T-helper 1 cell treated with Interleukin-12 subunit alpha and Interleukin-12 subunit beta and Interleukin-4 antibody, amounts not matched to agents 30 μg/mL and 1 μg/mL, for 36 hours (primary cell): ENCODE measurements around the gene RGS9BP.
A peak's percentile ranks its signal among the peaks of the same experiment; 100 is the strongest.
"Not testable (repeated sequence)": the region's sequence is repeated elsewhere in the genome, so short reads cannot be mapped to it uniquely, and the experiment has no call there.

Experiments
- H3K27ac Mint-ChIP-seq: one replicate; pipeline ENCODE4 v1.8.0; 2021; ENCODE audit warnings: mild to moderate bottlenecking, mixed read lengths
- H3K27me3 Mint-ChIP-seq: one replicate; pipeline ENCODE4 v1.8.0; 2021; ENCODE audit warnings: low read depth, mixed read lengths
- H3K36me3 Mint-ChIP-seq: one replicate; pipeline ENCODE4 v1.8.0; 2021; ENCODE audit warnings: low read depth, mixed read lengths
- H3K4me1 Mint-ChIP-seq: one replicate; pipeline ENCODE4 v1.8.0; 2021; ENCODE audit warnings: low read depth, mixed read lengths
- H3K4me3 Mint-ChIP-seq: one replicate; pipeline ENCODE4 v1.8.0; 2021; ENCODE audit warnings: mild to moderate bottlenecking, moderate library complexity, mixed read lengths
- H3K9me3 Mint-ChIP-seq: one replicate; pipeline ENCODE4 v1.8.0; 2021; ENCODE audit warnings: mixed read lengths

Gene RGS9BP

DNA sequence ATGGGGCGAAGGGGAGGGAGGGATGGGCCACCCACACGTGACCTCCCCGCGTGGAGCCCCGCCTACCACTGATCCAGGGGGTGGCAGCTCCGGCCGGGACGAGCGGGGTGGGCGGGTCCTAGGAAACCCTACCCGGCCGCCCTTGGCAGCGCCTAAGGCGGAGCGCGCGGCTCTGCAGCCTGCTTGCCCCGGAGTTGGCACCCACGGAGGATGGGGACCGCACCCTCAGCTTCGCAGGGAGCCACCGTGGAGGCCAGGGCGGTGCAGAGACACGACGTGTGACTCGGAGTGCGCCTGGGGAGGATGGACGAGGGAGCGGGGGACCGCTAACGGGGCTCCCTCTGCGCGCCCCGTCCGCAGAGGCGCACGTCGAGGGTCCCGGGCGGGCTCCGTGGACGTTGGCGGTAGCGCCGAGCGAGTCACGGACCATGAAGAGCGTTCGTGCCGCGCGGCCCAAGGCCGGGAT is at the start of gene RGS9BP:
RGS9BP (plus strand) TSS at position 129 of the 466 bp plus-strand sequence. CDS start 416 bp downstream, outside the sequence.
- Mint-ChIP-seq H3K9me3 (no peaks in the 10 kb centered on the region), H3K36me3 (no peaks in the 10 kb centered on the region), H3K4me1 (peaks cover 17% of the 10 kb centered on the region), H3K27ac (peak within 1 kb of the TSS; percentile 79), H3K27me3 (peaks cover 42% of the 10 kb centered on the region), H3K4me3 (peak within 1 kb of the TSS; percentile 85)

DNA sequence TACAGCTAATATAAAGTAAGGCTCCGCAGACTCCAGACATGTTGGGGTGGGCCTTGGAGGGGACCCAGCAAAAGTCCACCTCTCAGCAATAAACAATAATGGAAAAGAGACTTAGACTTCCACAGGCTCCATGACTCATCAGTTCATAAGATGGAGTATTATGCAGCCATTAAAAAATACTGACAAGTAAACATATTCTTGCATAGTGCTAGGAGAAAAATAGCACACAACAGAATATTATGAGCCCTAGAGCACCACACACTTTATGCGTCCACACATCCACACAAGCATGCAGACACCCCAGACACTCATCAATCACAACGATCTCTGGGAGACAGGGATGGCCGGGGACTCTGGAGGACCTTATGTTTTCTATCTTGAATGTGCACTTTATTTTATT is 48.7 kb upstream of the RGS9BP start:
- H3K36me3 Mint-ChIP-seq = peaks cover 12% of the 10 kb centered on the region
- H3K27me3 Mint-ChIP-seq = no peaks in the 10 kb centered on the region
- no peaks in the 10 kb centered on the region for H3K4me1 Mint-ChIP-seq
- no peaks in the 10 kb centered on the region for H3K9me3 Mint-ChIP-seq
- no peak overlapping the region for H3K27ac Mint-ChIP-seq
- no peak overlapping the region for H3K4me3 Mint-ChIP-seq

GRCh38 chr19:32627714-32628270 is 47.9 kb upstream of the RGS9BP start:
- no peak overlapping the region for H3K4me3 Mint-ChIP-seq
- H3K36me3 Mint-ChIP-seq = peaks cover 6% of the 10 kb centered on the region
- no peak overlapping the region for H3K27ac Mint-ChIP-seq
- H3K9me3 Mint-ChIP-seq = no peaks in the 10 kb centered on the region
- no peaks in the 10 kb centered on the region for H3K4me1 Mint-ChIP-seq
- H3K27me3 Mint-ChIP-seq = no peaks in the 10 kb centered on the region

GRCh38 chr19:32630338-32630737 is 45.3 kb upstream of the RGS9BP start:
- Mint-ChIP-seq H3K9me3 (no peaks in the 10 kb centered on the region), H3K27me3 (no peaks in the 10 kb centered on the region), H3K27ac (no peak overlapping the region), H3K4me3 (no peak overlapping the region), H3K4me1 (no peaks in the 10 kb centered on the region), H3K36me3 (peaks cover 3% of the 10 kb centered on the region)

GRCh38 chr19:32631381-32631780 is 44.3 kb upstream of the RGS9BP start:
- Mint-ChIP-seq H3K4me1 (no peaks in the 10 kb centered on the region), H3K4me3 (no peak overlapping the region), H3K27ac (no peak overlapping the region), H3K9me3 (no peaks in the 10 kb centered on the region), H3K36me3 (peaks cover 3% of the 10 kb centered on the region), H3K27me3 (no peaks in the 10 kb centered on the region)

- Mint-ChIP-seq H3K9me3 (no peaks in the 10 kb centered on the region), H3K27me3 (no peaks in the 10 kb centered on the region), H3K4me3 (no peak overlapping the region), H3K27ac (no peak overlapping the region), H3K4me1 (peaks cover 4% of the 10 kb centered on the region), H3K36me3 (peaks cover 19% of the 10 kb centered on the region)
Observed at GRCh38 chr19:32637480-32637879, 38.2 kb upstream of the RGS9BP start.

- H3K4me1 Mint-ChIP-seq = peaks cover 14% of the 10 kb centered on the region
- H3K36me3 Mint-ChIP-seq = peaks cover 29% of the 10 kb centered on the region
- no peak overlapping the region for H3K27ac Mint-ChIP-seq
- no peaks in the 10 kb centered on the region for H3K9me3 Mint-ChIP-seq
- no peak overlapping the region for H3K4me3 Mint-ChIP-seq
- H3K27me3 Mint-ChIP-seq = no peaks in the 10 kb centered on the region
Observed at GRCh38 chr19:32638625-32639024, 37.0 kb upstream of the RGS9BP start.

DNA sequence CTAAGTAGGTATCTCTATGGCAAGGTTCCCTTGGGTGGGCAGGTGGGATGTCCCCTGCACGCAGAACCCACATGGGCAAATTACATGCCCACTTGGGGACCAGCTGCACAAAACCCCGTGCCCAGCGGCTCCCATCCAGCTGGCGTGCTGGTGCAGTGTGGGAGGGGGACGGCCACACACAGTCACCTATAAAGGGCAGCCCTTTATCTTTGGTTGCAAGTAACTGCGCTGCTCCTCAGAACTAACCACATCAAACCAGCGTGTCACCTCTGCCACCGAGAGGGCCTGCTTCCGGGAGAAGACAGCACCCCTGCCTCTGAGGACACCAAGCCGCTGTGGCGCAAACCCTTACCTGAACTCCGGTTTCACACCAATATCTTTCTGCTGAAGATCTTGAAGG is 32.9 kb upstream of the RGS9BP start:
- H3K27me3 Mint-ChIP-seq = no peaks in the 10 kb centered on the region
- H3K36me3 Mint-ChIP-seq = peaks cover 35% of the 10 kb centered on the region
- H3K4me3 Mint-ChIP-seq = no peak overlapping the region
- no peaks in the 10 kb centered on the region for H3K9me3 Mint-ChIP-seq
- no peak overlapping the region for H3K27ac Mint-ChIP-seq
- H3K4me1 Mint-ChIP-seq = peaks cover 22% of the 10 kb centered on the region

- no peaks in the 10 kb centered on the region for H3K9me3 Mint-ChIP-seq
- H3K27ac Mint-ChIP-seq = peak overlapping the region; percentile 49
- H3K4me1 Mint-ChIP-seq = peaks cover 22% of the 10 kb centered on the region
- no peak overlapping the region for H3K4me3 Mint-ChIP-seq
- peaks cover 30% of the 10 kb centered on the region for H3K36me3 Mint-ChIP-seq
- H3K27me3 Mint-ChIP-seq = no peaks in the 10 kb centered on the region
Observed at GRCh38 chr19:32646556-32646955, 29.1 kb upstream of the RGS9BP start.

GRCh38 chr19:32647361-32647760 is 28.3 kb upstream of the RGS9BP start:
- H3K4me1 Mint-ChIP-seq = peaks cover 18% of the 10 kb centered on the region
- H3K36me3 Mint-ChIP-seq = peaks cover 23% of the 10 kb centered on the region
- no peaks in the 10 kb centered on the region for H3K27me3 Mint-ChIP-seq
- no peaks in the 10 kb centered on the region for H3K9me3 Mint-ChIP-seq
- no peak overlapping the region for H3K4me3 Mint-ChIP-seq
- no peak overlapping the region for H3K27ac Mint-ChIP-seq

GRCh38 chr19:32649751-32650150 is 25.9 kb upstream of the RGS9BP start:
- Mint-ChIP-seq H3K9me3 (no peaks in the 10 kb centered on the region), H3K4me3 (no peak overlapping the region), H3K36me3 (peaks cover 14% of the 10 kb centered on the region), H3K4me1 (peaks cover 4% of the 10 kb centered on the region), H3K27me3 (no peaks in the 10 kb centered on the region), H3K27ac (no peak overlapping the region)

DNA sequence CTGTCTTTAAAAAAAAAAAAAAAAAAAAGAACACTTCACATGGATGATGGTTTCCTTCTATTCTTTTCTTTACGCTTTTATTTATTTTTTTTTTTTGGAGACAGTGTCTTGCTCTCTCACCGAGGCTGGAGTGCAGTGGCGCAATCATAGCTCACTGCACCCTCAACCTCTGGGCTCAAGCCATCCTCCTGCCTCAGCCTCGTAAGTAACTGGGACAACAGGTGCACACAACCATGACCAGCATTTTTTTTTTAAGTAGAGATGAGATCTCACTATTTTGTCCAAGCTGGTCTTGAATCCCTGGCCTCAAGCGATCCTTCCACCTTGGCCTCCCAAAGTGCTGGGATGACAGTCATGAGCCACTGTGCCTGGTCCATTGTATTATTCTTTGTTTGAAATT is 25.0 kb upstream of the RGS9BP start:
- Mint-ChIP-seq H3K27ac (no peak overlapping the region), H3K4me1 (peaks cover 4% of the 10 kb centered on the region), H3K4me3 (no peak overlapping the region), H3K36me3 (peaks cover 14% of the 10 kb centered on the region), H3K9me3 (no peaks in the 10 kb centered on the region), H3K27me3 (no peaks in the 10 kb centered on the region)

- no peaks in the 10 kb centered on the region for H3K9me3 Mint-ChIP-seq
- no peak overlapping the region for H3K27ac Mint-ChIP-seq
- no peak overlapping the region for H3K4me3 Mint-ChIP-seq
- H3K36me3 Mint-ChIP-seq = peaks cover 14% of the 10 kb centered on the region
- H3K27me3 Mint-ChIP-seq = no peaks in the 10 kb centered on the region
- H3K4me1 Mint-ChIP-seq = peaks cover 4% of the 10 kb centered on the region
Observed at GRCh38 chr19:32651729-32652140, 23.9 kb upstream of the RGS9BP start.

- H3K36me3 Mint-ChIP-seq = peaks cover 10% of the 10 kb centered on the region
- H3K27ac Mint-ChIP-seq, H3K4me3 Mint-ChIP-seq, H3K4me1 Mint-ChIP-seq, H3K27me3 Mint-ChIP-seq, H3K9me3 Mint-ChIP-seq: not testable (repeated sequence)
Observed at GRCh38 chr19:32652331-32652730, 23.3 kb upstream of the RGS9BP start.

DNA sequence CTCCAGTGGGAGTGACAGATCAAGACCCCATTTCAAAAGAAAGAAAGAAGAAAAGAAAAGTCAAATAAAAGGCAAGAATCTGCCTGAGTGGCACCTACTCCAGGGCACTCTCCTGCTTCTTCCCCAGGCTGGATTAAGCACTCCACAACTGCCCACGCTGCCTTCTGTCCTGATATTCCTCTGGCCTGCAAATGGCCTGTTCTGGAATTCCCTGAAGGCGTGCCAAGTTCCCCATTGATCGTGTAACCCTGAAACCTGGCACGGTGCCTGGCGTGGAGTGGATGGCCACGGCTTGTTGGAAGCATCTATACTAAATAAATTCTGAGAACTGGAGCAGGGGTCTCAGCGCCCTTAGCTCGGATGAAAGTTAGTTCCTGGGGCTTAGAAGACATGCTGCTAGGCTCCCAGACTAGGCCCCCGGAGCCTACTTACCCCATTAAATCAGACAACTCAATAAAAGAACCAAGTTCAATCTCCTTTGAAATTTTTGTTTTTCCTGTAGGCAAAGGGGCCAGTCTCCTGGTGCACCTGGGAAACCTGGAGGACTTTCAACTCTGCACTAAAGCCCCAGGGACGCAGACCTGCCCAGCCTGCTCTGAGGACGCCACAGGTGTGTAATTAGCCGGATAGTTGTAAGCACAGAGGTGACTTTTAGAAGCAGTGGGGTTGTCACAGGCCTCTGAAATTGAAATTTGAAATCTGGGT is 22.6 kb upstream of the RGS9BP start:
- H3K4me1 Mint-ChIP-seq = no peaks in the 10 kb centered on the region
- no peak overlapping the region for H3K27ac Mint-ChIP-seq
- peaks cover 7% of the 10 kb centered on the region for H3K36me3 Mint-ChIP-seq
- no peak overlapping the region for H3K4me3 Mint-ChIP-seq
- no peaks in the 10 kb centered on the region for H3K27me3 Mint-ChIP-seq
- no peaks in the 10 kb centered on the region for H3K9me3 Mint-ChIP-seq
